GM23248 (cell line): ENCODE measurements around the gene PDGFB.

Experiments
- EZH2 ChIP-seq: fragments of 200-600 bp; sonication (generic); IDR thresholded peaks from 2 replicates; pipeline ENCODE4 v1.6.1; 2018; ENCODE audit warnings: antibody characterized with exemption, mild to moderate bottlenecking; ENCODE audit not compliant: insufficient read depth, poor library complexity, severe bottlenecking
- EZH2phosphoT487 ChIP-seq: fragments of 200-600 bp; sonication (generic); IDR thresholded peaks from 2 replicates; pipeline ENCODE4 v1.6.1; 2018; ENCODE audit warnings: antibody characterized with exemption, moderate library complexity, mild to moderate bottlenecking, low read depth; ENCODE audit not compliant: insufficient read depth

DNA sequence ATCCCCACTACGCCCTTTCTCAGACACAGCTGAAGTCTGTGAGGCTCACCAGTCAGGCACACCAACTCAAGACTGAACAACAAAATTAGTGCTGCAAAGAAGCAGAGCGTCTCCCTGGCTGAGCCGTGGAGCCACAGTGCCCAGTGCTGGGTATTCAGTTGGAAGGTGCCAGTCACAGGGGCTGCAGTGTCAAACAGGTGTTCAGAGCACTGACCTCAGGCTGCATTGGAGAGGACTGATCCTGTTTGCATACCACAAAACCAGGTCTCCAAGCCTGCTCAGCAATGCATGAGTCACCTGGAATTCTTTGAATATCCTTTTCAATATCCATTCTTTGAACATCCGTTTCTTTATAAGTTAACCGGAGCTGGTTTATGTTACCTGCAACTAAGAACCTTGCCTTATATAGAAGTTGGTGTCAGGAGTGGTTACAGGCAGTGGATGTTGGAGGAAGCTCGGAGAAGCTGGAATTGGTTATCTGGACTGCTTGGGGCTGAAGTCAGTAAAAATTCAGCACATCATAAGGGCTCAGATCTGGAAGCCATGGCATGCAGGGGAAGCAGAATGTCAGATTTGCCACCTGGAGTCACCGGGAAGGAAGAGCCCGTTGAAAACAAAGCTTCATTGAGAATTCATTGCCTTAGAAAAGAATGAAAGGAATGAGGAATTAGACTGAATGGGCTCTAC is 30.3 kb downstream of the PDGFB start:
- no peak for TF ChIP-seq EZH2phosphoT487
- TF ChIP-seq EZH2 = no peak
